Left lung (tissue), 10 donors: ENCODE data around the gene PLXDC1. TPM values are rescaled to one million over a fixed set of nuclear protein-coding genes. Genes with fewer than 3 reads are reported as not detected.

Experiments used
- ATAC-seq: fragments of 200-7000 bp; cut with Tn5 transposase; one replicate; pipeline ENCODE4 v1.9.1; 2020; ENCODE audit warnings: moderate library complexity
- DNase-seq, 4 donors: peaks; one replicate each; pipeline ENCODE4 v3.0.0-alpha.2; 2013 to 2020
- H3K27ac ChIP-seq, 2 donors: fragments of 200-600 bp; sonication (generic) in 1 of 2; one replicate each; pipeline versions ENCODE4 v1.5.0 to v1.8.0; 2020 to 2021
- H3K27me3 ChIP-seq, 2 donors: fragments of 200-600 bp; sonication (generic) in 1 of 2; one replicate each; pipeline versions ENCODE4 v1.5.0 to v1.8.0; 2020 to 2021
- H3K36me3 ChIP-seq, 2 donors: fragments of 200-600 bp; sonication (generic) in 1 of 2; one replicate each; pipeline versions ENCODE4 v1.5.0 to v1.8.0; 2020 to 2021
- H3K4me1 ChIP-seq, 2 donors: fragments of 200-600 bp; one replicate each; pipeline ENCODE4 v1.8.0; 2021
- H3K4me3 ChIP-seq, 2 donors: fragments of 200-600 bp; sonication (generic) in 1 of 2; one replicate each; pipeline versions ENCODE4 v1.5.0 to v1.8.0; 2020 to 2021; ENCODE audit warnings: mild to moderate bottlenecking in 1 of 2
- H3K9me3 ChIP-seq, 2 donors: fragments of 200-600 bp; sonication (generic) in 1 of 2; one replicate each; pipeline versions ENCODE4 v1.5.0 to v1.8.0; 2020 to 2021
- CTCF ChIP-seq, 2 donors: fragments of 200-600 bp; sonication (generic) in 1 of 2; IDR thresholded peaks; one replicate each; pipeline versions ENCODE4 v1.5.0 to v1.8.0; 2021; ENCODE audit warnings: antibody characterized with exemption in 2 of 2
- intact Hi-C, 2 donors: fragments of 100-400 bp; cut with DNase I; formaldehyde crosslinking; loops; one replicate each; pipeline versions ENCODE4 v1.11.2 to v1.14.2; 2022
- polyA plus RNA-seq, 6 donors: library from polyadenylated mRNA; unstranded; fragments of 120-200 nt; gene quantifications; one replicate each; pipeline ENCODE4 v1.2.1, GENCODE V29; 2013; ENCODE audit not compliant: insufficient read length in 6 of 6
- total RNA-seq, 2 donors: library from RNA; stranded (reverse); fragmentation: NEBNext Ultra II Directional; extraction: Animal tissue kit (Norgen Biotek cat#: 25700); gene quantifications; one replicate each; pipeline ENCODE4 v1.2.1, GENCODE V29; 2021
- donor health status: DM: no; HTN: yes; CAD: no.
- donor health status: DM: no; HTN: no; CAD: no.

The PLXDC1 gene
- total and polyA plus RNA-seq, 8 donors = 4.1 to 11.9 (median 6.9) TPM

- Histone ChIP-seq H3K9me3 (no peaks in the 10 kb centered on the region), H3K4me1 (no peaks in the 10 kb centered on the region), H3K4me3 (no peak overlapping the region), H3K27ac (no peak overlapping the region), H3K27me3 (no peaks in the 10 kb centered on the region), H3K36me3 (no peaks in the 10 kb centered on the region)
- TF ChIP-seq CTCF (IDR thresholded peaks at IDR 0.05) = peak; percentile 33 to 41
- intact Hi-C loops = no loop called here
- DNase-seq (peak in 1 of 4 donors; percentile 52), ATAC-seq (peak; percentile 78)
These were observed 82.2 kb downstream of the PLXDC1 start for GRCh38 chr17:39069114-39069756.

GRCh38 chr17:39064819-39065218 is 86.6 kb downstream of the PLXDC1 start:
- Histone ChIP-seq H3K36me3 (no peaks in the 10 kb centered on the region), H3K4me3 (no peak overlapping the region), H3K27ac (no peak overlapping the region), H3K9me3 (no peaks in the 10 kb centered on the region), H3K27me3 (no peaks in the 10 kb centered on the region), H3K4me1 (no peaks in the 10 kb centered on the region)
- TF ChIP-seq CTCF (IDR thresholded peaks at IDR 0.05) = no peak
- intact Hi-C loops = no loop called here
- ATAC-seq (no peak), DNase-seq (no peak)

GRCh38 chr17:39064374-39064773 is 87.1 kb downstream of the PLXDC1 start:
- H3K27ac ChIP-seq = no peak overlapping the region
- no peaks in the 10 kb centered on the region for H3K36me3 ChIP-seq
- ATAC-seq (peak; percentile 40), DNase-seq (no peak)
- H3K4me1 ChIP-seq = no peaks in the 10 kb centered on the region
- TF ChIP-seq CTCF (IDR thresholded peaks at IDR 0.05) = no peak
- no peaks in the 10 kb centered on the region for H3K27me3 ChIP-seq
- intact Hi-C loops = no loop called here
- no peak overlapping the region for H3K4me3 ChIP-seq
- H3K9me3 ChIP-seq = no peaks in the 10 kb centered on the region

GRCh38 chr17:39063681-39064069 is 87.8 kb downstream of the PLXDC1 start:
- intact Hi-C loops = no loop called here
- Histone ChIP-seq H3K36me3 (no peaks in the 10 kb centered on the region), H3K27me3 (no peaks in the 10 kb centered on the region), H3K4me1 (no peaks in the 10 kb centered on the region), H3K9me3 (no peaks in the 10 kb centered on the region), H3K27ac (no peak overlapping the region), H3K4me3 (no peak overlapping the region)
- DNase-seq = no peak
- no peak for ATAC-seq
- TF ChIP-seq CTCF (IDR thresholded peaks at IDR 0.05) = no peak

GRCh38 chr17:39062846-39063680 is 88.4 kb downstream of the PLXDC1 start:
- H3K36me3 ChIP-seq = no peaks in the 10 kb centered on the region

More at GRCh38 chr17:39062846-39063680, 88.4 kb downstream of the PLXDC1 start:
- no peak overlapping the region for H3K27ac ChIP-seq
- TF ChIP-seq CTCF (IDR thresholded peaks at IDR 0.05) = no peak
- no peaks in the 10 kb centered on the region for H3K27me3 ChIP-seq
- H3K4me1 ChIP-seq = no peaks in the 10 kb centered on the region
- DNase-seq (no peak), ATAC-seq (no peak)
- H3K4me3 ChIP-seq = no peak overlapping the region
- no peaks in the 10 kb centered on the region for H3K9me3 ChIP-seq
- intact Hi-C loops = no loop called here
